ENCODE measurements around the gene GRIN3A. TPM values are rescaled to one million over a fixed set of nuclear protein-coding genes. Genes with fewer than 3 reads are reported as not detected.

GRIN3A gene
- total RNA-seq, 4 donors from 2014 or later: 0.09 to 0.27 TPM; not detected in 2

- no peak overlapping the region for H3K4me3 ChIP-seq
- H3K36me3 ChIP-seq: no peaks in the 10 kb centered on the region
- no peak overlapping the region for H3K27ac ChIP-seq
- TF ChIP-seq CTCF (IDR thresholded peaks at IDR 0.05) (no peak), POLR2A (IDR thresholded peaks at IDR 0.05) (no peak)
- DNase-seq: no peak
- H3K9me3 ChIP-seq: no peaks in the 10 kb centered on the region
- H3K4me1 ChIP-seq: peaks cover 0 to 16% (median 0%) of the 10 kb centered on the region in 4 donors
- no peaks in the 10 kb centered on the region for H3K27me3 ChIP-seq
Measured at GRCh38 chr9:101671567-101671966, 66.9 kb downstream of the GRIN3A start.

GRCh38 chr9:101668421-101668820 lies 70.0 kb downstream of the GRIN3A start:
- Histone ChIP-seq H3K27ac (no peak overlapping the region), H3K36me3 (no peaks in the 10 kb centered on the region), H3K4me1 (no peaks in the 10 kb centered on the region), H3K4me3 (no peak overlapping the region), H3K27me3 (no peaks in the 10 kb centered on the region), H3K9me3 (no peaks in the 10 kb centered on the region)
- TF ChIP-seq POLR2A (IDR thresholded peaks at IDR 0.05) (no peak), CTCF (IDR thresholded peaks at IDR 0.05) (no peak)
- DNase-seq: no peak

- Histone ChIP-seq H3K27ac (no peak overlapping the region), H3K9me3 (no peaks in the 10 kb centered on the region), H3K4me1 (no peaks in the 10 kb centered on the region), H3K27me3 (no peaks in the 10 kb centered on the region), H3K4me3 (no peak overlapping the region), H3K36me3 (no peaks in the 10 kb centered on the region)
- no peak for DNase-seq
- no peak for TF ChIP-seq CTCF (IDR thresholded peaks at IDR 0.05)
- no peak for TF ChIP-seq POLR2A (IDR thresholded peaks at IDR 0.05)
Measured at GRCh38 chr9:101664453-101664852, 74.0 kb downstream of the GRIN3A start.

- H3K9me3 ChIP-seq: no peaks in the 10 kb centered on the region
- no peaks in the 10 kb centered on the region for H3K4me1 ChIP-seq
- no peaks in the 10 kb centered on the region for H3K27me3 ChIP-seq
- no peak overlapping the region for H3K27ac ChIP-seq
- TF ChIP-seq POLR2A (IDR thresholded peaks at IDR 0.05): no peak
- H3K4me3 ChIP-seq: no peak overlapping the region
- no peaks in the 10 kb centered on the region for H3K36me3 ChIP-seq
- DNase-seq: no peak
Measured at GRCh38 chr9:101652601-101653175, 85.8 kb downstream of the GRIN3A start.

GRCh38 chr9:101650142-101650541 lies 88.3 kb downstream of the GRIN3A start:
- no peaks in the 10 kb centered on the region for H3K36me3 ChIP-seq
- H3K27me3 ChIP-seq: no peaks in the 10 kb centered on the region
- H3K27ac ChIP-seq: no peak overlapping the region
- H3K4me1 ChIP-seq: no peaks in the 10 kb centered on the region
- H3K9me3 ChIP-seq: no peaks in the 10 kb centered on the region
- no peak for DNase-seq
- H3K4me3 ChIP-seq: no peak overlapping the region
- TF ChIP-seq CTCF (IDR thresholded peaks at IDR 0.05) (no peak), POLR2A (IDR thresholded peaks at IDR 0.05) (no peak)

GRCh38 chr9:101648493-101648892 lies 90.0 kb downstream of the GRIN3A start:
- no peak for TF ChIP-seq POLR2A (IDR thresholded peaks at IDR 0.05)
- TF ChIP-seq CTCF (IDR thresholded peaks at IDR 0.05): no peak
- no peaks in the 10 kb centered on the region for H3K36me3 ChIP-seq
- H3K27me3 ChIP-seq: no peaks in the 10 kb centered on the region
- no peak for DNase-seq
- H3K4me1 ChIP-seq: no peaks in the 10 kb centered on the region
- no peak overlapping the region for H3K27ac ChIP-seq
- no peak overlapping the region for H3K4me3 ChIP-seq
- H3K9me3 ChIP-seq: no peaks in the 10 kb centered on the region

Measured in Peyer's patch (tissue), 4 donors.